Measurements from ENCODE around the gene ITGA8.

The ITGA8 gene

GRCh38 chr10:15730341-15730740 is 10.6 kb upstream of the ITGA8 start:
- no peak for DNase-seq

GRCh38 chr10:15729890-15730289 is 10.2 kb upstream of the ITGA8 start:
- DNase-seq: no peak

GRCh38 chr10:15726042-15726441 is 6.3 kb upstream of the ITGA8 start:
- no peak for DNase-seq

GRCh38 chr10:15725603-15726002 is 5.9 kb upstream of the ITGA8 start:
- peak in 1 of 2 donors; percentile 53 for DNase-seq

GRCh38 chr10:15724683-15725082 is 5.0 kb upstream of the ITGA8 start:
- no peak for DNase-seq

GRCh38 chr10:15723803-15724202 is 4.1 kb upstream of the ITGA8 start:
- no peak for DNase-seq

- no peak for DNase-seq
Measured at GRCh38 chr10:15720635-15721287, 1.0 kb upstream of the ITGA8 start.

- DNase-seq: no peak
Measured at GRCh38 chr10:15719049-15719898, 448 bp downstream of the ITGA8 start.

GRCh38 chr10:15718694-15719048 is 1.1 kb downstream of the ITGA8 start:
- DNase-seq: no peak

- DNase-seq: no peak
Measured at GRCh38 chr10:15715619-15716227, 4.0 kb downstream of the ITGA8 start.

GRCh38 chr10:15714847-15715246 is 4.9 kb downstream of the ITGA8 start:
- no peak for DNase-seq

GRCh38 chr10:15712883-15713282 is 6.8 kb downstream of the ITGA8 start:
- DNase-seq: no peak

GRCh38 chr10:15710455-15710854 is 9.3 kb downstream of the ITGA8 start:
- no peak for DNase-seq

GRCh38 chr10:15705298-15705697 is 14.4 kb downstream of the ITGA8 start:
- no peak for DNase-seq

GRCh38 chr10:15704581-15704968 is 15.1 kb downstream of the ITGA8 start:
- DNase-seq: no peak

- DNase-seq: no peak
Measured at GRCh38 chr10:15703944-15704580, 15.7 kb downstream of the ITGA8 start.

GRCh38 chr10:15703151-15703880 is 16.4 kb downstream of the ITGA8 start:
- DNase-seq: no peak

- no peak for DNase-seq
Measured at GRCh38 chr10:15700078-15700674, 19.5 kb downstream of the ITGA8 start.

- no peak for DNase-seq
Measured at GRCh38 chr10:15695852-15696251, 23.9 kb downstream of the ITGA8 start.

GRCh38 chr10:15690031-15690430 is 29.7 kb downstream of the ITGA8 start:
- DNase-seq: no peak

- no peak for DNase-seq
Measured at GRCh38 chr10:15684768-15685167, 35.0 kb downstream of the ITGA8 start.

GRCh38 chr10:15681076-15681475 is 38.6 kb downstream of the ITGA8 start:
- no peak for DNase-seq
